ENCODE measurements around the gene GULP1. TPM values are rescaled to one million over a fixed set of nuclear protein-coding genes. Genes with fewer than 3 reads are reported as not detected.

Gene GULP1
- total and polyA plus RNA-seq, 12 donors = 5.8 to 122 (median 51.5) TPM

DNA sequence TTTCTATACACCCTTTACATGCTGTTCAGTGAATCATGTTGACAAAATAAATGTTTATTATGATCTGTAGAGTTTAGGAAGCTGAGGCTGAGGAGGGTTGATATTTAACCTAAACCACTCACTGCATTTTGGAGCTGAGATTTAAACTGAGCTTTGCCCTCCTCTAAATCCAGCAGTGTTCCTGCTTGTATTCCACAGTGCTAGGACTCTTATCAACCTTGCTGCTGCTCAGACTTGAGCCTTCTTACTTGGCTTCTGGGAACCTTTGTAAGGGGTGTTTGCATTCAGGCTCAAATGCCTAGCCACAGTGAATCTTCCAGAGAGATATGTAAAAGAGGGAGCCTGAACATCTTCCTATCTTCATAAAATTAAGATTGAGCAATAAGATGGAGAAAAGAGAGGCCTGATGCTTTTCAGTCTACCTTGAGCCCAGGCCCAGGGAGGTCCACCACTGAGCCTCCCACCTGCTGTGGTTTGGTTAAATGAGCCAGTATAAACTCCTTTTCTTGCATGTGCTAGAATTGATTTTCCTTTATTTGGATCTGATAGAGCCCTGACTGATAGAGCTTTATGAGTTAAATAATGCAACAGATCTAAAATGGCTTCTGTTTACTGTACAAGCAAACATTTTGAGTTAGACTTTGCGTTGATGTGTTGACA is 149.7 kb downstream of the GULP1 start:
- TF ChIP-seq POLR2A (IDR thresholded peaks at IDR 0.05) (no peak), CTCF (IDR thresholded peaks at IDR 0.05) (no peak)
- H3K27me3 ChIP-seq = no peaks in the 10 kb centered on the region
- H3K27ac ChIP-seq = no peak overlapping the region
- H3K36me3 ChIP-seq (replicated peaks in 1 of 2) = no peaks in the 10 kb centered on the region
- no peak for DNase-seq
- intact Hi-C loops (cut with DNase I) = no loop called here
- 90 to 94% (median 93%) methylated on average over 1 of the region's 1 CpG for WGBS, 4 donors
- H3K9me3 ChIP-seq (replicated peaks in 1 of 3) = no peaks in the 10 kb centered on the region
- H3K4me1 ChIP-seq (replicated peaks in 1 of 2) = peaks cover 0 to 8% of the 10 kb centered on the region in 2 donors
- H3K4me3 ChIP-seq = no peak overlapping the region

- DNase-seq = no peak
- no peaks in the 10 kb centered on the region for H3K9me3 ChIP-seq (replicated peaks in 1 of 3)
- H3K4me3 ChIP-seq = no peak overlapping the region
- H3K4me1 ChIP-seq (replicated peaks in 1 of 2) = peaks cover 0 to 8% of the 10 kb centered on the region in 2 donors
- H3K27ac ChIP-seq = no peak overlapping the region
- no peak for TF ChIP-seq POLR2A (IDR thresholded peaks at IDR 0.05)
- no peak for TF ChIP-seq CTCF (IDR thresholded peaks at IDR 0.05)
- 92 to 98% (median 93%) methylated on average over 3 of the region's 3 CpGs for WGBS, 4 donors
- H3K36me3 ChIP-seq (replicated peaks in 1 of 2) = no peaks in the 10 kb centered on the region
- intact Hi-C loops (cut with DNase I) = no loop called here
- H3K27me3 ChIP-seq = no peaks in the 10 kb centered on the region
These were observed 151.5 kb downstream of the GULP1 start for GRCh38 chr2:188443207-188443606.

- H3K4me3 ChIP-seq = no peak overlapping the region
- H3K4me1 ChIP-seq (replicated peaks in 1 of 2) = peaks cover 0 to 8% of the 10 kb centered on the region in 2 donors
- intact Hi-C loops (cut with DNase I) = no loop called here
- 83 to 92% (median 88%) methylated on average over 3 of the region's 3 CpGs for WGBS, 4 donors
- H3K9me3 ChIP-seq (replicated peaks in 1 of 3) = no peaks in the 10 kb centered on the region
- TF ChIP-seq CTCF (IDR thresholded peaks at IDR 0.05) (no peak), POLR2A (IDR thresholded peaks at IDR 0.05) (no peak)
- H3K27ac ChIP-seq = no peak overlapping the region
- DNase-seq = no peak
- H3K27me3 ChIP-seq = no peaks in the 10 kb centered on the region
- H3K36me3 ChIP-seq (replicated peaks in 1 of 2) = no peaks in the 10 kb centered on the region
These were observed 152.6 kb downstream of the GULP1 start for GRCh38 chr2:188444106-188444835.

- TF ChIP-seq CTCF (IDR thresholded peaks at IDR 0.05) (no peak), POLR2A (IDR thresholded peaks at IDR 0.05) (no peak)
- no peaks in the 10 kb centered on the region for H3K27me3 ChIP-seq
- H3K4me1 ChIP-seq (replicated peaks in 1 of 2) = peaks cover 10 to 24% of the 10 kb centered on the region in 2 donors
- WGBS, 4 donors = 94 to 100% (median 96%) methylated on average over 1 of the region's 1 CpG
- no peaks in the 10 kb centered on the region for H3K36me3 ChIP-seq (replicated peaks in 1 of 2)
- intact Hi-C loops (cut with DNase I) = no loop called here
- no peaks in the 10 kb centered on the region for H3K9me3 ChIP-seq (replicated peaks in 1 of 3)
- H3K27ac ChIP-seq = no peak overlapping the region
- no peak overlapping the region for H3K4me3 ChIP-seq
- DNase-seq = no peak
These were observed 157.9 kb downstream of the GULP1 start for GRCh38 chr2:188449561-188449960.

Data from adrenal gland (tissue), 12 donors.